IMR-90 (cell line): ENCODE data around the gene SYNM.

Experiments used
- BHLHE40 ChIP-seq: fragments of 150-350 bp; IDR thresholded peaks from 2 replicates; pipeline ENCODE4 v1.6.1; 2016; ENCODE audit warnings: mild to moderate bottlenecking, low read depth, low read length
- TF ChIP-seq, protein P1 (sequence below): conservative IDR thresholded peaks from 2 replicates; pipeline ENCODE4 v1.5.1; 2012; ENCODE audit warnings: mild to moderate bottlenecking, low read depth, low read length, improper control_type of control experiment

DNA sequence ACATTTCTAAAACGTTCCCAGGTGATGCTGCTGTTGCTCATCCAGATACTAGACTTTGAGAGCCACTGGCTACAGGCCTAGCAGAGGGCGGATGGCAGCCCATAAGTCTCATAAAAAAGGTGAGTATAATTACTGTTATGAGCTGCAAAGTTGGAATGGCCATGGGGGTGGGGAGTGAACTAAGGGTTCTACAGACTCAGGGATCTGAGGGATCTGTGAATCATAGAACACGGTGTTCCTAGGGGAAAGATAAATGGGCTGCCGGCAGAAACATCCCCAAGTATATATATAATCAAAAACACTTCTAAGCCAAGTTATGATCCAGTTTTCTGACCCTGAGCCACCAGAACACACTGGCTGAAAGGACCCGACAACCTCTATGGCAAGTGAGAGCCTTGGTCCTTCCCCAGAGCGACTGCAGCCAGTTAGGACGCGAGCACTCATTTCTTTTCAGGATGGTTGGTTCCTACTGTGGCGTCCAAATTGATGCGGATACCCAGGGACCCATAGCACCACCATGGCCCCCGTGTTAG is 7.9 kb upstream of the SYNM start:
- TF ChIP-seq, protein P1, sequence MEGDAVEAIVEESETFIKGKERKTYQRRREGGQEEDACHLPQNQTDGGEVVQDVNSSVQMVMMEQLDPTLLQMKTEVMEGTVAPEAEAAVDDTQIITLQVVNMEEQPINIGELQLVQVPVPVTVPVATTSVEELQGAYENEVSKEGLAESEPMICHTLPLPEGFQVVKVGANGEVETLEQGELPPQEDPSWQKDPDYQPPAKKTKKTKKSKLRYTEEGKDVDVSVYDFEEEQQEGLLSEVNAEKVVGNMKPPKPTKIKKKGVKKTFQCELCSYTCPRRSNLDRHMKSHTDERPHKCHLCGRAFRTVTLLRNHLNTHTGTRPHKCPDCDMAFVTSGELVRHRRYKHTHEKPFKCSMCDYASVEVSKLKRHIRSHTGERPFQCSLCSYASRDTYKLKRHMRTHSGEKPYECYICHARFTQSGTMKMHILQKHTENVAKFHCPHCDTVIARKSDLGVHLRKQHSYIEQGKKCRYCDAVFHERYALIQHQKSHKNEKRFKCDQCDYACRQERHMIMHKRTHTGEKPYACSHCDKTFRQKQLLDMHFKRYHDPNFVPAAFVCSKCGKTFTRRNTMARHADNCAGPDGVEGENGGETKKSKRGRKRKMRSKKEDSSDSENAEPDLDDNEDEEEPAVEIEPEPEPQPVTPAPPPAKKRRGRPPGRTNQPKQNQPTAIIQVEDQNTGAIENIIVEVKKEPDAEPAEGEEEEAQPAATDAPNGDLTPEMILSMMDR, result no peak
- no peak for TF ChIP-seq BHLHE40
